ENCODE data around the gene GRM1.

DNA sequence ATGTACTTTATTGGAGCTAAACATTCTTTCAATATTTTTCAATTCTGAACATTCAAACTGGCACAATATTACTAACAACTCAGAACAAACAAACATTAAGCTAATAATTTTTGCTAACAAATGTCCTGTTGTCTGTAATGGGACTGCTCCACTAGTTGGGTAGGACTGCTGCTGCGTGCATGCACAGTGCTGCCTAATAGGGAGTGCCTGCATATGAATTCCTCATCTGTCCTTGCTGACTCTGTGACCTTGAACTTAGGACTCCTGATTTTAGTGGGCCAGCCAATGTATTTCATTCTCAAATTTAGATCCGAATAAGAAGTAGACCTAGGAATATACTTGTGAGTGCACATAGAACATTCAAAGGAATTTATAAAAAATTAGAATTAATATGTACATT is 318.2 kb downstream of the GRM1 start:
- TF ChIP-seq, protein P1, sequence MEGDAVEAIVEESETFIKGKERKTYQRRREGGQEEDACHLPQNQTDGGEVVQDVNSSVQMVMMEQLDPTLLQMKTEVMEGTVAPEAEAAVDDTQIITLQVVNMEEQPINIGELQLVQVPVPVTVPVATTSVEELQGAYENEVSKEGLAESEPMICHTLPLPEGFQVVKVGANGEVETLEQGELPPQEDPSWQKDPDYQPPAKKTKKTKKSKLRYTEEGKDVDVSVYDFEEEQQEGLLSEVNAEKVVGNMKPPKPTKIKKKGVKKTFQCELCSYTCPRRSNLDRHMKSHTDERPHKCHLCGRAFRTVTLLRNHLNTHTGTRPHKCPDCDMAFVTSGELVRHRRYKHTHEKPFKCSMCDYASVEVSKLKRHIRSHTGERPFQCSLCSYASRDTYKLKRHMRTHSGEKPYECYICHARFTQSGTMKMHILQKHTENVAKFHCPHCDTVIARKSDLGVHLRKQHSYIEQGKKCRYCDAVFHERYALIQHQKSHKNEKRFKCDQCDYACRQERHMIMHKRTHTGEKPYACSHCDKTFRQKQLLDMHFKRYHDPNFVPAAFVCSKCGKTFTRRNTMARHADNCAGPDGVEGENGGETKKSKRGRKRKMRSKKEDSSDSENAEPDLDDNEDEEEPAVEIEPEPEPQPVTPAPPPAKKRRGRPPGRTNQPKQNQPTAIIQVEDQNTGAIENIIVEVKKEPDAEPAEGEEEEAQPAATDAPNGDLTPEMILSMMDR (IDR thresholded peaks at IDR 0.05) = no peak
- TF ChIP-seq POLR2A (IDR thresholded peaks at IDR 0.05) (no peak), EP300 (IDR thresholded peaks at IDR 0.05) (no peak)
